Activated T-helper 2 cell treated with anti-CD3 and anti-CD28 coated beads, Interferon-gamma antibody, Interleukin-2, Interleukin-4, amounts not matched to agents 10 μg/mL and 5 μg/mL and 100 μg/mL, durations not matched to agents 14 hours and 24 hours and 36 hours (primary cell): Measurements from ENCODE around the gene CCDC178. TPM values are rescaled to one million over a fixed set of nuclear protein-coding genes. Genes with fewer than 3 reads are reported as not detected.
"Not testable (repeated sequence)": the region's sequence is repeated elsewhere in the genome, so short reads cannot be mapped to it uniquely, and the experiment has no call there.

Source experiments
- DNase-seq: peaks from one replicate; pipeline ENCODE4 v3.0.0; 2021; ENCODE audit warnings: low spot score
- H3K27ac Mint-ChIP-seq: one replicate; pipeline ENCODE4 v1.8.0; 2021; ENCODE audit warnings: mixed read lengths
- H3K27me3 Mint-ChIP-seq: one replicate; pipeline ENCODE4 v1.8.0; 2021; ENCODE audit warnings: low read depth, mixed read lengths
- H3K36me3 Mint-ChIP-seq: one replicate; pipeline ENCODE4 v1.8.0; 2021; ENCODE audit warnings: low read depth, mixed read lengths
- H3K4me1 Mint-ChIP-seq: one replicate; pipeline ENCODE4 v1.8.0; 2021; ENCODE audit warnings: low read depth, mixed read lengths
- H3K4me3 Mint-ChIP-seq: one replicate; pipeline ENCODE4 v1.8.0; 2021; ENCODE audit warnings: low read depth, mild to moderate bottlenecking, moderate library complexity, mixed read lengths
- H3K9me3 Mint-ChIP-seq: one replicate; pipeline ENCODE4 v1.8.0; 2021; ENCODE audit warnings: mixed read lengths
- intact Hi-C: fragments of 100-400 bp; cut with micrococcal nuclease; formaldehyde crosslinking; loops from one replicate; pipeline ENCODE4 v1.15.1; 2023
- total RNA-seq: library from RNA; stranded (reverse); gene quantifications from 2 replicates; pipeline ENCODE4 v1.2.3, GENCODE V29; 2022

CCDC178 gene
- total RNA-seq, 1 donor from 2014 or later, result not detected

DNA sequence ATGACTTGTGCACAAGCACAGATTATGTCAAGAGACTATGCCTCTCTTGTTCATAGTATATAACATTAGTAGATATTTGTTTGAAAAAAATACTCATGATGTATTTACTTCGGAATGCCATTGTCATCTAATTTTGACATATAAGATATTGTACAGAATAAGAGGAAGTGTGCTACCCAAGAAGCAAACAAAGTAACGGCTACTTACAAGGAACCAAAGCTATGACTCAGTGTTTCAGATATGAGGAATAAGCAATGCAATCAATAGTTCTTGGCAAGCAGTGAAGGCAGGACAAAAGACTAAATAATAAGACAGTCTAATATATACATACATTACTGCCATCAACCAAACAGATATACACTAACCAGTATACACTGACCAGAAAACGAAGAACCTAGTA lies 256.3 kb downstream of the CCDC178 start:
- no peaks in the 10 kb centered on the region for H3K27me3 Mint-ChIP-seq
- no peak overlapping the region for H3K4me3 Mint-ChIP-seq
- DNase-seq, result no peak
- peaks cover 3% of the 10 kb centered on the region for H3K9me3 Mint-ChIP-seq
- H3K4me1 Mint-ChIP-seq, result no peaks in the 10 kb centered on the region
- no peak overlapping the region for H3K27ac Mint-ChIP-seq
- intact Hi-C loops, result no loop called here
- no peaks in the 10 kb centered on the region for H3K36me3 Mint-ChIP-seq

GRCh38 chr18:33183136-33183535 lies 257.4 kb downstream of the CCDC178 start:
- DNase-seq, result no peak
- intact Hi-C loops, result no loop called here
- Mint-ChIP-seq H3K27me3 (no peaks in the 10 kb centered on the region), H3K27ac (no peak overlapping the region), H3K4me1 (no peaks in the 10 kb centered on the region), H3K4me3 (no peak overlapping the region), H3K36me3 (no peaks in the 10 kb centered on the region), H3K9me3 (peaks cover 3% of the 10 kb centered on the region)

DNA sequence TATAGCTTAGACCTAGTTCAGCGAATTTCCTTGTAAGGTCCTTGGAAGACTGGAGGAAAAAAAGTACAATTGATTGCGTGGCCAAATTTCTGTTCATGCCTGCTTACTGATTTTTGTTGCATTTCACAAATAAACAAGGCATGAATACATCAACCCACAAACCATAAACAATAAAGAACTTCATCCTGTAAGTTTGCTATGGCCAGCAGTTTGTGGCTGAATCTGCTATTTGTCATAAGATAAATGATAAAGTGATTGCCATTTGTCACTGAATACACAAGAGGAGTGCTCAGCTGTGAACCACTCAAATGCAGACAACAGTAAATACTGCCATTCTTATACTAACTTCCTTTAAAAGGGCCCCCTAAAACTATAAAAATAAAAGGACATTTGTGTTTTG lies 259.5 kb downstream of the CCDC178 start:
- Mint-ChIP-seq H3K4me3 (no peak overlapping the region), H3K27me3 (no peaks in the 10 kb centered on the region), H3K9me3 (no peaks in the 10 kb centered on the region), H3K27ac (no peak overlapping the region), H3K4me1 (no peaks in the 10 kb centered on the region), H3K36me3 (no peaks in the 10 kb centered on the region)
- no peak for DNase-seq
- intact Hi-C loops, result no loop called here

DNA sequence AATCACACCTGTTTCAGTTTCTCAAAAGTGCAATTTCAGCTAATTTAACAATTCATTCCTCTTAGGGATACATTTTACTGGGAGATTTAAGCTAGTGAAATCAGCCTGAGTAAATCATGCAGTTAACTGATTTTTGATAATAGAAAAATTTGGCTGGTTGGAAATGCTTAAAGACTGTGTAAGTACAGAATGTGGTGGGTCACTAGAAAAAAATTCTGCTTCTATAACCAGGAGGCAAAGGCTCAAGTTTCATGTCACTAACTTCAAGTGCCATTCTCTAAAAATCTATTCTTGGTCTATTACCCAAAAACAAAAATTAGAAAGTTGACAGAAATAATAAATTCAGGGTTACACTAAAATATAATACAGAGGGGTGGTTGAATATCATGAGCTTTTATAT lies 271.3 kb downstream of the CCDC178 start:
- no peaks in the 10 kb centered on the region for H3K36me3 Mint-ChIP-seq
- no peak overlapping the region for H3K27ac Mint-ChIP-seq
- peaks cover 11% of the 10 kb centered on the region for H3K9me3 Mint-ChIP-seq
- DNase-seq, result no peak
- no peaks in the 10 kb centered on the region for H3K4me1 Mint-ChIP-seq
- no peak overlapping the region for H3K4me3 Mint-ChIP-seq
- no peaks in the 10 kb centered on the region for H3K27me3 Mint-ChIP-seq
- intact Hi-C loops, result no loop called here

GRCh38 chr18:33164121-33164520 lies 276.4 kb downstream of the CCDC178 start:
- H3K4me1 Mint-ChIP-seq, H3K36me3 Mint-ChIP-seq, intact Hi-C loops, H3K27ac Mint-ChIP-seq, H3K4me3 Mint-ChIP-seq, DNase-seq, H3K27me3 Mint-ChIP-seq: not testable (repeated sequence)
- peaks cover 15% of the 10 kb centered on the region for H3K9me3 Mint-ChIP-seq

GRCh38 chr18:33161131-33161530 lies 279.4 kb downstream of the CCDC178 start:
- Mint-ChIP-seq H3K9me3 (peaks cover 15% of the 10 kb centered on the region), H3K4me1 (no peaks in the 10 kb centered on the region), H3K4me3 (no peak overlapping the region), H3K27ac (no peak overlapping the region), H3K27me3 (no peaks in the 10 kb centered on the region), H3K36me3 (no peaks in the 10 kb centered on the region)
- no peak for DNase-seq
- intact Hi-C loops, result no loop called here

GRCh38 chr18:33159151-33159550 lies 281.4 kb downstream of the CCDC178 start:
- intact Hi-C loops, result no loop called here
- no peak overlapping the region for H3K4me3 Mint-ChIP-seq
- H3K27me3 Mint-ChIP-seq, result no peaks in the 10 kb centered on the region
- DNase-seq, result no peak
- H3K36me3 Mint-ChIP-seq, result no peaks in the 10 kb centered on the region
- no peak overlapping the region for H3K27ac Mint-ChIP-seq
- peaks cover 16% of the 10 kb centered on the region for H3K9me3 Mint-ChIP-seq
- H3K4me1 Mint-ChIP-seq, result no peaks in the 10 kb centered on the region

GRCh38 chr18:33157893-33158292 lies 282.6 kb downstream of the CCDC178 start:
- no peak overlapping the region for H3K4me3 Mint-ChIP-seq
- intact Hi-C loops, result no loop called here
- no peaks in the 10 kb centered on the region for H3K27me3 Mint-ChIP-seq
- H3K9me3 Mint-ChIP-seq, result peaks cover 16% of the 10 kb centered on the region
- no peaks in the 10 kb centered on the region for H3K36me3 Mint-ChIP-seq
- H3K4me1 Mint-ChIP-seq, result no peaks in the 10 kb centered on the region
- no peak for DNase-seq
- H3K27ac Mint-ChIP-seq, result no peak overlapping the region

- intact Hi-C loops, result no loop called here
- no peak overlapping the region for H3K4me3 Mint-ChIP-seq
Observed at GRCh38 chr18:33156906-33157470, 283.5 kb downstream of the CCDC178 start.

GRCh38 chr18:33154049-33154448 lies 286.5 kb downstream of the CCDC178 start:
- intact Hi-C loops, result no loop called here
- Mint-ChIP-seq H3K27me3 (no peaks in the 10 kb centered on the region), H3K4me1 (no peaks in the 10 kb centered on the region), H3K27ac (no peak overlapping the region), H3K36me3 (no peaks in the 10 kb centered on the region), H3K4me3 (no peak overlapping the region), H3K9me3 (peaks cover 11% of the 10 kb centered on the region)
- DNase-seq, result no peak

More at GRCh38 chr18:33156906-33157470, 283.5 kb downstream of the CCDC178 start:
- Mint-ChIP-seq H3K9me3 (peaks cover 11% of the 10 kb centered on the region), H3K36me3 (no peaks in the 10 kb centered on the region), H3K27me3 (no peaks in the 10 kb centered on the region), H3K27ac (no peak overlapping the region), H3K4me1 (no peaks in the 10 kb centered on the region)
- no peak for DNase-seq

DNA sequence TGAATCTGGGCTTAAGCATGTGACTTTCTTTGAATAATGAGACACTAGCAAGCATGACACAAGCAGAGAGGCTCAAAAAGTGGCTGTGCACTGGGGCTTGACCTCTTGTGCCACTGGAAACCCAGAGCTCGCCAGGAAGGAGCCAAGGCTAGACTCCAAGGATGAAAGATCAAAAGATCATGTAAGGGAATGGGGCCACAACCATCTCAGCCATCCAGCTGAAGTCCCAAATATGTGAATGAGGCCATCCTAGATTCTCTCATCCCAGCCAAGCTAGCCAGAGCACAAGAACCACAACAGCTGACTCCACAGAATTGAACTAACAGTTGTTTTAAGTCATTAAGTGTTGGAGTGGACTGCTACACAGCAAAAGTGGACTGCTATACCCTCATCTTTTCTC lies 288.1 kb downstream of the CCDC178 start:
- no peaks in the 10 kb centered on the region for H3K27me3 Mint-ChIP-seq
- H3K27ac Mint-ChIP-seq, result no peak overlapping the region
- H3K4me1 Mint-ChIP-seq, result no peaks in the 10 kb centered on the region
- no peak for DNase-seq
- peaks cover 14% of the 10 kb centered on the region for H3K9me3 Mint-ChIP-seq
- intact Hi-C loops, result no loop called here
- no peak overlapping the region for H3K4me3 Mint-ChIP-seq
- no peaks in the 10 kb centered on the region for H3K36me3 Mint-ChIP-seq

GRCh38 chr18:33147811-33148210 lies 292.7 kb downstream of the CCDC178 start:
- H3K27ac Mint-ChIP-seq, H3K36me3 Mint-ChIP-seq, H3K4me1 Mint-ChIP-seq, DNase-seq, H3K27me3 Mint-ChIP-seq, H3K4me3 Mint-ChIP-seq, intact Hi-C loops: not testable (repeated sequence)
- peaks cover 18% of the 10 kb centered on the region for H3K9me3 Mint-ChIP-seq

GRCh38 chr18:33146014-33146413 lies 294.5 kb downstream of the CCDC178 start:
- Mint-ChIP-seq H3K27ac (no peak overlapping the region), H3K27me3 (no peaks in the 10 kb centered on the region), H3K9me3 (peaks cover 23% of the 10 kb centered on the region), H3K4me3 (no peak overlapping the region), H3K36me3 (no peaks in the 10 kb centered on the region), H3K4me1 (no peaks in the 10 kb centered on the region)
- intact Hi-C loops, result no loop called here
- no peak for DNase-seq
